ENCODE data around the gene NCOA1. TPM values are rescaled to one million over a fixed set of nuclear protein-coding genes. Genes with fewer than 3 reads are reported as not detected.

NCOA1 gene
- total RNA-seq, 1 donor from 2014 or later = 7.0 TPM

GRCh38 chr2:24731923-24732322, 240.9 kb downstream of the NCOA1 start:
- DNase-seq (ENCODE audit: low read depth, low spot score) = no peak

- DNase-seq (ENCODE audit: low read depth, low spot score) = no peak
Observed at GRCh38 chr2:24734741-24735140, 243.7 kb downstream of the NCOA1 start.

- peak; percentile 8 for DNase-seq (ENCODE audit: low read depth, low spot score)
Observed at GRCh38 chr2:24739354-24740025, 248.4 kb downstream of the NCOA1 start.

- no peak for DNase-seq (ENCODE audit: low read depth, low spot score)
Observed at GRCh38 chr2:24740142-24740541, 249.1 kb downstream of the NCOA1 start.

GRCh38 chr2:24742730-24743129, 251.7 kb downstream of the NCOA1 start:
- DNase-seq (ENCODE audit: low read depth, low spot score) = no peak

- DNase-seq (ENCODE audit: low read depth, low spot score) = no peak
Observed at GRCh38 chr2:24743924-24744323, 252.9 kb downstream of the NCOA1 start.

- no peak for DNase-seq (ENCODE audit: low read depth, low spot score)
Observed at GRCh38 chr2:24744356-24744755, 253.3 kb downstream of the NCOA1 start.

GRCh38 chr2:24745825-24746224, 254.8 kb downstream of the NCOA1 start:
- no peak for DNase-seq (ENCODE audit: low read depth, low spot score)

- no peak for DNase-seq (ENCODE audit: low read depth, low spot score)
Observed at GRCh38 chr2:24747299-24747698, 256.2 kb downstream of the NCOA1 start.

- no peak for DNase-seq (ENCODE audit: low read depth, low spot score)
Observed at GRCh38 chr2:24749069-24749691, 258.1 kb downstream of the NCOA1 start.

GRCh38 chr2:24754985-24755705, 264.1 kb downstream of the NCOA1 start:
- DNase-seq (ENCODE audit: low read depth, low spot score) = no peak

GRCh38 chr2:24756789-24757188, 265.7 kb downstream of the NCOA1 start:
- DNase-seq (ENCODE audit: low read depth, low spot score) = no peak

GRCh38 chr2:24761866-24762265, 270.8 kb downstream of the NCOA1 start:
- DNase-seq (ENCODE audit: low read depth, low spot score) = no peak

- DNase-seq (ENCODE audit: low read depth, low spot score) = no peak
Observed at GRCh38 chr2:24762518-24762917, 271.5 kb downstream of the NCOA1 start.

- no peak for DNase-seq (ENCODE audit: low read depth, low spot score)
Observed at GRCh38 chr2:24763843-24764242, 272.8 kb downstream of the NCOA1 start.

GRCh38 chr2:24766609-24767008, 275.6 kb downstream of the NCOA1 start:
- no peak for DNase-seq (ENCODE audit: low read depth, low spot score)

- no peak for DNase-seq (ENCODE audit: low read depth, low spot score)
Observed at GRCh38 chr2:24768013-24768412, 277.0 kb downstream of the NCOA1 start.

- no peak for DNase-seq (ENCODE audit: low read depth, low spot score)
Observed at GRCh38 chr2:24768601-24769000, 277.5 kb downstream of the NCOA1 start.

- no peak for DNase-seq (ENCODE audit: low read depth, low spot score)
Observed at GRCh38 chr2:24771061-24771460, 280.0 kb downstream of the NCOA1 start.

- DNase-seq (ENCODE audit: low read depth, low spot score) = no peak
Observed at GRCh38 chr2:24771764-24772586, 280.9 kb downstream of the NCOA1 start.

- no peak for DNase-seq (ENCODE audit: low read depth, low spot score)
Observed at GRCh38 chr2:24774373-24774772, 283.3 kb downstream of the NCOA1 start.

GRCh38 chr2:24779116-24779515, 288.1 kb downstream of the NCOA1 start:
- DNase-seq (ENCODE audit: low read depth, low spot score) = no peak

Data from pulmonary artery endothelial cell (primary cell).